Measurements from ENCODE around the gene ZNF133. TPM values are rescaled to one million over a fixed set of nuclear protein-coding genes. Genes with fewer than 3 reads are reported as not detected.
"Not testable (repeated sequence)": the region's sequence is repeated elsewhere in the genome, so short reads cannot be mapped to it uniquely, and the experiment has no call there.

Gene ZNF133
- total RNA-seq, 1 experiment from 2014 or later: 16.2 TPM

- TF ChIP-seq CTCF (IDR thresholded peaks at IDR 0.05): no peak
Measured at GRCh38 chr20:18273738-18274137, 14.6 kb upstream of the ZNF133 start (continued).

GRCh38 chr20:18275960-18276359 lies 12.4 kb upstream of the ZNF133 start:
- H3K27me3 Mint-ChIP-seq (ENCODE audit: low read depth); DNase-seq (ENCODE audit: low spot score); H3K4me1 Mint-ChIP-seq; H3K36me3 Mint-ChIP-seq; ATAC-seq; H3K9me3 Mint-ChIP-seq; H3K4me3 Mint-ChIP-seq; POLR2A ChIA-PET; H3K27ac Mint-ChIP-seq: not testable (repeated sequence)
- CTCF ChIA-PET: interaction anchor here (0.6 to 2.5 kb wide), 12 partner anchors 9 to 281 kb away, joined by 3 to 5 read pairs (median 4); partner anchors contain the start of gene ZNF133

- peak; percentile 96 for ATAC-seq
- ChIA-PET CTCF (interaction anchor here (0.6 to 2.5 kb wide), 8 partner anchors 12 to 282 kb away, joined by 3 to 5 read pairs (median 4); partner anchors contain the start of gene ZNF133), POLR2A (no interaction called here)
- Mint-ChIP-seq H3K4me1 (no peaks in the 10 kb centered on the region), H3K4me3 (no peak overlapping the region), H3K27me3 (ENCODE audit: low read depth) (peaks cover 7% of the 10 kb centered on the region; the same call in 1 of the 2 replicates), H3K27ac (no peak overlapping the region), H3K36me3 (no peaks in the 10 kb centered on the region), H3K9me3 (no peaks in the 10 kb centered on the region)
- DNase-seq (ENCODE audit: low spot score): peak; percentile 83
- no peak for TF ChIP-seq GRHL2 (CRISPR knock-in tag; IDR thresholded peaks at IDR 0.05; ENCODE audit: insufficient replicate concordance, severe bottlenecking)
- peak; percentile 51; the same call in 1 of the 2 replicates for TF ChIP-seq CTCF (IDR thresholded peaks at IDR 0.05)
Measured at GRCh38 chr20:18276821-18277220, 11.5 kb upstream of the ZNF133 start.

- Mint-ChIP-seq H3K27ac (no peak overlapping the region), H3K36me3 (peaks cover 3% of the 10 kb centered on the region; the same call in 1 of the 2 replicates), H3K4me1 (no peaks in the 10 kb centered on the region), H3K27me3 (ENCODE audit: low read depth) (peaks cover 26% of the 10 kb centered on the region), H3K9me3 (peaks cover 3% of the 10 kb centered on the region), H3K4me3 (no peak overlapping the region)
- ATAC-seq (no peak), DNase-seq (ENCODE audit: low spot score) (no peak)
- ChIA-PET CTCF (interaction anchor here (1.7 kb wide), 1 partner anchor 102 kb away, joined by 4 read pairs; no protein-coding TSS in a partner anchor), POLR2A (no interaction called here)
- no peak for TF ChIP-seq ESRRA (CRISPR knock-in tag; IDR thresholded peaks at IDR 0.05; ENCODE audit: borderline replicate concordance)
- TF ChIP-seq ZNF425 (CRISPR knock-in tag; conservative IDR thresholded peaks at IDR 0.05): no peak
- no peak for TF ChIP-seq TCF7 (CRISPR knock-in tag; IDR thresholded peaks at IDR 0.05; ENCODE audit: low read depth)
- TF ChIP-seq ZSCAN18 (CRISPR knock-in tag; IDR thresholded peaks at IDR 0.05): no peak
- TF ChIP-seq ATF6 (CRISPR knock-in tag; IDR thresholded peaks at IDR 0.05): no peak
- TF ChIP-seq JUN (CRISPR knock-in tag; IDR thresholded peaks at IDR 0.05): no peak
- no peak for TF ChIP-seq MXD4 (CRISPR knock-in tag; IDR thresholded peaks at IDR 0.05; ENCODE audit: borderline replicate concordance)
- TF ChIP-seq ZNF263 (CRISPR knock-in tag; IDR thresholded peaks at IDR 0.05; ENCODE audit: low read depth): no peak
- TF ChIP-seq NR2C2 (CRISPR knock-in tag; IDR thresholded peaks at IDR 0.05): no peak
- no peak for TF ChIP-seq ZNF138 (CRISPR knock-in tag; conservative IDR thresholded peaks at IDR 0.05)
- no peak for TF ChIP-seq ZNF671 (CRISPR knock-in tag; IDR thresholded peaks at IDR 0.05)
- TF ChIP-seq ZNF121 (CRISPR knock-in tag; IDR thresholded peaks at IDR 0.05): no peak
- no peak for TF ChIP-seq ATF3 (CRISPR knock-in tag; conservative IDR thresholded peaks at IDR 0.05)
- no peak for TF ChIP-seq NFATC4 (CRISPR knock-in tag; IDR thresholded peaks at IDR 0.05)
- no peak for TF ChIP-seq ZBTB21 (CRISPR knock-in tag; IDR thresholded peaks at IDR 0.05; ENCODE audit: borderline replicate concordance)
- no peak for TF ChIP-seq GABPB1 (CRISPR knock-in tag; IDR thresholded peaks at IDR 0.05)
Measured at GRCh38 chr20:18279242-18279641, 9.1 kb upstream of the ZNF133 start.

Measured in WTC11 (cell line).